ENCODE data around the gene LAMA1.

LAMA1 gene

GRCh38 chr18:7049951-7050350 lies 67.6 kb downstream of the LAMA1 start:
- DNase-seq (ENCODE audit: low read depth in 1 of 2, low spot score in 1 of 2) = no peak

DNA sequence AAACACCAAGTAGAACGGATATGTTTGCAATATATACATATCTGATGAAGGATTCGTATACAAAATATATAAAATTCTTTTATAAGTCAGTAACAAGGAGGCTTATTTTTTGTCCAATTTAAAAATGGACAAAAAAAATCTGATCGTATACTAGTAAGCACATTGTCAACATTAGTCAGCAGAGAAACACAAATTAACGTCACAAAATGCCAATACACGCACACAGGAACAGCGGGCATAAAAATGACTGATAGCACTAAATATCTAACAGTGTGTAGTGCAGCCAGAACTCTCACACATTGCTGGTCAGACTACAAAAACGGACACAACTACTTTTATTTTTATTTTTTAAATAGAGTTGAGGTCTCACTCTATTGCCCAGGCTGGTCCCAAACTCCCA lies 69.5 kb downstream of the LAMA1 start:
- no peak for DNase-seq (ENCODE audit: low read depth in 1 of 2, low spot score in 1 of 2)

GRCh38 chr18:7047336-7047735 lies 70.3 kb downstream of the LAMA1 start:
- no peak for DNase-seq (ENCODE audit: low read depth in 1 of 2, low spot score in 1 of 2)

DNA sequence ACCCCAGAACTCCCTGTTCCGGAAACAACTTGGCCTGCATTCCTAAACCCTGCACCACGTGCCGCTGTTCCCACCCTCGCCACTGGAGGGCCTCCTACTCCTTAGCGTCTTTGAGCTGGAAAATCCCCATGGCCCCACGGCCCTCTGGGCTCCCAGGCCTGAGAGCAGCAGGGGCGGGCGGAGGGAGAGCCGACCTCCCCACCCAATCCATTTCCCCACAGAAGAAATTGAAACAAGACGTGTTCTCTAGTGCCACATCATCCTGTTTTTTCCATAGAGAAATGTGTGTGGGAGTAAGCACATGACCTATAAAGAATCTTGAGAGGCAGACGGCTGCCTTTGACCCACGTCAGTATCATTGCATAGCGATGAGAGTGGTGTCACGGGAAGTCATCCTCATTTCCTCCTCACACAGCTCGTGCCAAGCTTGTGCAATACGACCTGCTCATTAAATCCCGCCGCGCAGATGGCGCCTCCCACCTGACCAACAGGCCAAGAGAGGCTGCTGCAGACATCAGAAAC lies 79.2 kb downstream of the LAMA1 start:
- DNase-seq (ENCODE audit: low read depth in 1 of 2, low spot score in 1 of 2) = no peak

- no peak for DNase-seq (ENCODE audit: low read depth in 1 of 2, low spot score in 1 of 2)
These were observed 80.1 kb downstream of the LAMA1 start for GRCh38 chr18:7037470-7037869.

GRCh38 chr18:7035807-7036206 lies 81.8 kb downstream of the LAMA1 start:
- no peak for DNase-seq (ENCODE audit: low read depth in 1 of 2, low spot score in 1 of 2)

- no peak for DNase-seq (ENCODE audit: low read depth in 1 of 2, low spot score in 1 of 2)
These were observed 82.7 kb downstream of the LAMA1 start for GRCh38 chr18:7034924-7035323.

DNA sequence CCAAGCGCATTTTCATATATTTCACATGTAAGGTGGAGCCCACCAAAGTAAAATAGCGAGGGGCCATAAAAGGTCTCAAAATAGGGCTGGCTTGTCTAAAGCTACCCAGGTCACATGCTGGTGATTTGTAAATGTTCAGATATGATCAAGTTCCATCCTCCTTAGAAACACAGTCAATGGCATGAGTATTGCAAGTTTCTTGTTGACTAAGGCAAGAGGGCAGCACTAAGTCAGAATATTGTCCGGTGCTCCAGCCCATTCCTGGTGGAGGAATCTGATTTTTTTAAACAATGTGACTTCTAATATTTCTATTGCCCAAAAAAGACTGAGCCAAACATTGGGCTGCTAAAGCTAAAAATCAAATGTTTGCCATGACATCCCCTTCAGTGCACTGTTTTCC lies 85.1 kb downstream of the LAMA1 start:
- DNase-seq (ENCODE audit: low read depth in 1 of 2, low spot score in 1 of 2) = no peak

- no peak for DNase-seq (ENCODE audit: low read depth in 1 of 2, low spot score in 1 of 2)
These were observed 89.0 kb downstream of the LAMA1 start for GRCh38 chr18:7028625-7029024.

- DNase-seq (ENCODE audit: low read depth in 1 of 2, low spot score in 1 of 2) = no peak
These were observed 92.4 kb downstream of the LAMA1 start for GRCh38 chr18:7025194-7025593.

DNA sequence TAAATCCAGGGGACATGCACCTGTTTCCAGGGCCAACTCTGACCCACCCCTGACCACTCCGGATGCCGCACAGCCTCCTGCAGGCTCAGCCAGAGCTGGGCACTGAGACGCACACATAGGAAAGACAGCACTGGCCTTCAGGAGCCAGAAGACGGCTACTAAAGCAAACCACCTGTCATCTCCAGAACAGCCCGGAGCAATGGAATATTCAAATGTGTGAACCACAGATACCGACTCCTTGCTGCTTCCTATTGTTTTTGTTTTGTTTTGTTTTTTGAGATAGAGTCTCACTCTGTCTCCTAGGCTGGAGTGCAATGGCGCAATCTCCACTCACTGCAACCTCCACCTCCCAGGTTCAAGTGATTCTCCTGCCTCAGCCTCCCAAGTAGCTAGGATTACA lies 94.0 kb downstream of the LAMA1 start:
- DNase-seq (ENCODE audit: low read depth in 1 of 2, low spot score in 1 of 2) = no peak

GRCh38 chr18:7023063-7023580 lies 94.5 kb downstream of the LAMA1 start:
- DNase-seq (ENCODE audit: low read depth in 1 of 2, low spot score in 1 of 2) = no peak

GRCh38 chr18:7021994-7022840 lies 95.4 kb downstream of the LAMA1 start:
- no peak for DNase-seq (ENCODE audit: low read depth in 1 of 2, low spot score in 1 of 2)

DNA sequence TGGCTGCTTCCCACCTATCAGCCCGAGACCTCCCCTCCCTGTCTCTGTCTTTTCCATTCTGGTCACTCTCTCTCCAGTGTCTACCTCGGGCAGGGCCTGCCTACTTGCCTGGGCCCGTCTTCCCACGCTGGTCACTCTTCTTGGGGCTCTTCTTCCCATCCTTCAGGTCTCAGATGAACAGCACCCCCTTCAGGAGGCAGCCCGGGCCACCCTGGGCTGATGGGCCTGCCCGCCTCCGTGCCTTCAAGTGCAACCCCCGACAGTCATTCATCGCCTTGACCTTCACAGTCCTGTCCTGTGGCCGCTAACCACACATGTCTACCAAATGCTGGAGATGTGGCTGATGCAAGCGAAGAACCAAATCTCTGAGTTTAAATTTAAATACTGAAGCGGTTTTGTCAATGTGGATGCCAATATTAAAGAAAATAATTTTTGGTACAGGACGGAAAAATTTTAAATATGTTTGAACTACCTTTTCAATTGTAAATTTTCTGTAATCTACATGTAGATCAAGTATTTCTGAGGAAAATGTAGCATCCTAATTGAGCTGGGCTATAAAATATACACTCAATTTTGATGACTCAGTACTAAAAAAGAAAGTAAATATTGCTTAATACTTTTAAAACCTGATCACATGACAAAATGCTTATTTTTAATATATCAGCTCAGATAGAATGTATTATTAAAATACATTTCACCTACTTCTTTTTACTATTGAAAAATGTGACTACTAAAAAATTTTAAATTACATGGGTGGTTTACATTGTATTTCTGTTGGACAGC lies 96.4 kb downstream of the LAMA1 start:
- DNase-seq (ENCODE audit: low read depth in 1 of 2, low spot score in 1 of 2) = no peak

GRCh38 chr18:7017013-7017412 lies 100.6 kb downstream of the LAMA1 start:
- DNase-seq (ENCODE audit: low read depth in 1 of 2, low spot score in 1 of 2) = no peak

DNA sequence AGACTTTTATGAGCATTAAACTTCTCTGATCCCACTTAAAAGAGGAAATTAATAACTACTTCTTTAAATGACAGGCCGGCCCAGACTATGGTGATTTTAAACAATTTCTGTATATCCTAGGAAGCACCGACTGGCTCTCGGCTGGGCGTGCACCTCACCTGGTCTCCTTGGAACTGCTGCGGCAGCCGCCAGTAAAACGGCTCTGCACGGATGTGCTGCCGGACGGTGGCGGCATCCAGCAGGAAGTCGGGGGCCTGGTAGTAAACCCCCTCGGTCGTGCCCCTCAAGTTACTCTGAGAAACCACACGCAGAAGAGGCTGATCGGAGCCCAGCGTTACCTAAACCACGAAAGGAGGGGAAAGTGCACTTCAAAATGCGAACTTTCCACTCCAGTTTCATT lies 106.5 kb downstream of the LAMA1 start:
- no peak for DNase-seq (ENCODE audit: low read depth in 1 of 2, low spot score in 1 of 2)

DNA sequence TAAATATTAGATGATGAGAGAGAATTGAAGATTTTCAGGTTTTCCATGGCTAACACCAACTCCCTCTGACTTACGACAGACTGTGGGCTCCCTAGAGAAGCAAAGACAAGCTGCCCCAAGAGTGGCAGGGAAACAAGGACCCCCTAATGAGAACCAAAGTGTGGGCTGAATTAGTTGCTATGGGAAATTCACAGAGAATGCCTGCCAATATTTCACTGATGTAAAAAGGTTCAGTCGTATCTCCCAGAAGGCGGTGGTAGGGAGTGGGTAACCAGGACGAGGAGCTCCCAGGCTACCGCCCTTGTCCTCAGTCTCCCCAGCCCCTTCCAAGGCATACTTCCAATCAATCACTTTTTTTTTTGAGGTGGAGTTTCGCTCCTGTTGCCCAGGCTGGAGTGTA lies 113.6 kb downstream of the LAMA1 start:
- DNase-seq (ENCODE audit: low read depth in 1 of 2, low spot score in 1 of 2) = no peak

- no peak for DNase-seq (ENCODE audit: low read depth in 1 of 2, low spot score in 1 of 2)
These were observed 115.5 kb downstream of the LAMA1 start for GRCh38 chr18:7002107-7002506.

DNA sequence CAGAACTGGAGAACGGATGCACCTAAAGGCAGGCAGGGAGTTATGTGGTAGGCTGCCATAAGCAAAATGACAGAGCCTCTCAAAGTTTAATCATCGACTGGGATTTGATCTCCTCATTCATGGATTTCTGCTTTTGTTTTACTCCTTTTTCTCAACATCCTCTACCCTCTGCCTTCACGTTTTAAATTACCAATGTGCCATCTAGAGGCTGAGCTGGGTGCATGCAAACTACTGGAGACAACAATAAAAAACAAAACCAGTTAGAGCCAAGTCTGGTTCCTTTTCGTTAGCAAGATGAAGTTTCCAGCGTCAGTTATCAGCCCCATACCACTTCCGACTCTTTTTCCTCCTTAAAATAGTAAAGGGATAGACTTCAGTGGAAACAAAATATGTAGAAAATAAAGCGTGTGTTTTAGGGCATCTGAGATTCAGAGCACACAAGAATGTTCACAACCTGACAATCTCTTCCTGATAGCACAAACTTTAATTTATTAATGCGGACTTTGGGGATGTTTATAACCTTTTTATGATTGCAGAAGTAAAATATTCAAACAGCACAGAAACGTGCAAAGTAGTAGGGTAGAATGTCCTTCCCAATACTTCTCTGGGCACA lies 117.0 kb downstream of the LAMA1 start:
- DNase-seq (ENCODE audit: low read depth in 1 of 2, low spot score in 1 of 2) = no peak

- DNase-seq (ENCODE audit: low read depth in 1 of 2, low spot score in 1 of 2) = no peak
These were observed 119.8 kb downstream of the LAMA1 start for GRCh38 chr18:6997808-6998207.

- no peak for DNase-seq (ENCODE audit: low read depth in 1 of 2, low spot score in 1 of 2)
These were observed 122.7 kb downstream of the LAMA1 start for GRCh38 chr18:6994771-6995430.
